GM12865 (cell line): ENCODE data around the gene ZBTB40.

Experiments used
- DNase-seq: peaks from one replicate; pipeline ENCODE4 v3.0.0; 2010; ENCODE audit warnings: low read depth
- H3K4me3 ChIP-seq: 2 replicates; pipeline ENCODE4 v1.5.1; 2011; ENCODE audit warnings: mild to moderate bottlenecking, low read depth, low read length, control low read depth
- CTCF ChIP-seq: IDR thresholded peaks from 2 replicates; pipeline ENCODE4 v1.5.1; 2011; ENCODE audit warnings: low read length, control low read depth, low read depth, inconsistent platforms; ENCODE audit not compliant: insufficient read depth; ENCODE audit errors: missing control alignments

Gene ZBTB40

GRCh38 chr1:22531251-22531650 is 79.6 kb downstream of the ZBTB40 start:
- DNase-seq = no peak

GRCh38 chr1:22533244-22533895 is 81.7 kb downstream of the ZBTB40 start:
- no peak overlapping the region for H3K4me3 ChIP-seq
- TF ChIP-seq CTCF = no peak
- no peak for DNase-seq

More at GRCh38 chr1:22531251-22531650, 79.6 kb downstream of the ZBTB40 start:
- TF ChIP-seq CTCF = no peak
- H3K4me3 ChIP-seq = no peak overlapping the region

GRCh38 chr1:22534951-22535350 is 83.3 kb downstream of the ZBTB40 start:
- TF ChIP-seq CTCF = no peak
- no peak for DNase-seq
- H3K4me3 ChIP-seq = no peak overlapping the region

- TF ChIP-seq CTCF = no peak
- no peak for DNase-seq
- no peak overlapping the region for H3K4me3 ChIP-seq
These were observed 83.7 kb downstream of the ZBTB40 start for GRCh38 chr1:22535399-22535798.

- DNase-seq = no peak
- no peak for TF ChIP-seq CTCF
- no peak overlapping the region for H3K4me3 ChIP-seq
These were observed 84.9 kb downstream of the ZBTB40 start for GRCh38 chr1:22536506-22536905.

GRCh38 chr1:22537441-22538139 is 85.9 kb downstream of the ZBTB40 start:
- no peak for TF ChIP-seq CTCF
- no peak overlapping the region for H3K4me3 ChIP-seq
- DNase-seq = no peak

GRCh38 chr1:22539510-22540118 is 88.0 kb downstream of the ZBTB40 start:
- DNase-seq = no peak
- no peak overlapping the region for H3K4me3 ChIP-seq
- TF ChIP-seq CTCF = no peak
